CD14-positive monocyte (primary cell): ENCODE data around the gene SERINC2. TPM values are rescaled to one million over a fixed set of nuclear protein-coding genes. Genes with fewer than 3 reads are reported as not detected.

ENCODE experiments used
- DNase-seq, 3 donors: peaks; one replicate each; pipeline ENCODE4 v3.0.0-alpha.2; 2011 to 2022
- H2AFZ ChIP-seq: 2 replicates; pipeline ENCODE4 v1.6.0; 2012; ENCODE audit warnings: mild to moderate bottlenecking, low read depth, low read length, inconsistent platforms; ENCODE audit not compliant: insufficient read depth, poor library complexity, severe bottlenecking
- H3K27ac ChIP-seq, 2 donors: 1 replicate in 1 of 2; 2 replicates in 1 of 2; pipeline ENCODE4 v1.5.1; 2012 to 2013; ENCODE audit warnings: low read length in 2 of 2, control low read depth in 1 of 2, inconsistent platforms in 1 of 2, low read depth in 1 of 2, mild to moderate bottlenecking in 1 of 2
- H3K27me3 ChIP-seq, 2 donors: one replicate each; pipeline versions ENCODE4 v1.6.0 to v1.6.1; 2011 to 2013; ENCODE audit warnings: low read length in 2 of 2; ENCODE audit not compliant: control insufficient read depth in 2 of 2, insufficient read depth in 2 of 2
- H3K36me3 ChIP-seq, 2 donors: replicated peaks in 1 of 2; 1 replicate in 1 of 2; 2 replicates in 1 of 2; pipeline versions ENCODE4 v1.5.1 to v1.6.1; 2012 to 2013; ENCODE audit warnings: low read length in 2 of 2, control low read depth in 1 of 2, inconsistent platforms in 1 of 2, mild to moderate bottlenecking in 1 of 2; ENCODE audit not compliant: insufficient read depth in 2 of 2, control insufficient read depth in 1 of 2
- H3K4me1 ChIP-seq, 2 donors: 1 replicate in 1 of 2; 2 replicates in 1 of 2; pipeline versions ENCODE4 v1.5.1 to v1.6.1; 2012 to 2013; ENCODE audit warnings: low read length in 2 of 2, control low read depth in 1 of 2, inconsistent platforms in 1 of 2, mild to moderate bottlenecking in 1 of 2, moderate library complexity in 1 of 2; ENCODE audit not compliant: insufficient read depth in 2 of 2, control insufficient read depth in 1 of 2
- H3K4me2 ChIP-seq: replicated peaks from 2 replicates; pipeline ENCODE3; 2012; ENCODE audit warnings: low read length, moderate library complexity, mild to moderate bottlenecking; ENCODE audit not compliant: poor library complexity, severe bottlenecking; ENCODE audit errors: extremely low read depth
- H3K4me3 ChIP-seq, 3 experiments: fragments of 200-600 bp in 1 of 3; sonication (generic) in 1 of 3; replicated peaks in 1 of 3; 1 replicate in 2 of 3; 2 replicates in 1 of 3; pipeline ENCODE4 v1.5.1; 2011 to 2013; ENCODE audit warnings: low read length in 3 of 3, mild to moderate bottlenecking in 3 of 3, control low read depth in 2 of 3, low read depth in 2 of 3, inconsistent platforms in 1 of 3, moderate library complexity in 1 of 3
- H3K79me2 ChIP-seq: 2 replicates; pipeline ENCODE4 v1.6.0; 2012; ENCODE audit warnings: mild to moderate bottlenecking, control low read depth, inconsistent platforms, low read length, moderate library complexity; ENCODE audit not compliant: insufficient read depth
- H3K9ac ChIP-seq: 2 replicates; pipeline ENCODE4 v1.6.0; 2017; ENCODE audit warnings: low read length, mild to moderate bottlenecking; ENCODE audit not compliant: insufficient read depth, poor library complexity, severe bottlenecking
- H3K9me3 ChIP-seq, 2 donors: replicated peaks in 1 of 2; 1 replicate in 1 of 2; 2 replicates in 1 of 2; pipeline versions ENCODE4 v1.5.1 to v1.6.1; 2012 to 2013; ENCODE audit warnings: low read length in 2 of 2, control low read depth in 1 of 2; ENCODE audit not compliant: control insufficient read depth in 1 of 2, insufficient read depth in 1 of 2
- H4K20me1 ChIP-seq: 2 replicates; pipeline ENCODE4 v1.6.0; 2012; ENCODE audit warnings: mild to moderate bottlenecking, low read length, control low read depth, moderate library complexity; ENCODE audit not compliant: insufficient read depth
- H3K27ac Mint-ChIP-seq, 7 donors: one replicate each; pipeline ENCODE4 v1.8.0; 2020; ENCODE audit warnings: mild to moderate bottlenecking in 7 of 7, mixed read lengths in 7 of 7, moderate library complexity in 6 of 7, inconsistent platforms in 2 of 7
- H3K27me3 Mint-ChIP-seq, 3 donors: one replicate each; pipeline ENCODE4 v1.8.0; 2021 to 2022; ENCODE audit warnings: low read depth in 3 of 3, mild to moderate bottlenecking in 3 of 3, mixed read lengths in 3 of 3, moderate library complexity in 3 of 3, inconsistent platforms in 1 of 3
- H3K36me3 Mint-ChIP-seq, 2 donors: one replicate each; pipeline ENCODE4 v1.8.0; 2020; ENCODE audit warnings: mixed read lengths in 2 of 2, inconsistent platforms in 1 of 2, mild to moderate bottlenecking in 1 of 2
- H3K4me1 Mint-ChIP-seq: one replicate; pipeline ENCODE4 v1.8.0; 2020; ENCODE audit warnings: mild to moderate bottlenecking, mixed read lengths
- H3K4me3 Mint-ChIP-seq, 2 donors: one replicate each; pipeline ENCODE4 v1.8.0; 2020; ENCODE audit warnings: mild to moderate bottlenecking in 2 of 2, mixed read lengths in 2 of 2, moderate library complexity in 1 of 2
- H3K9me3 Mint-ChIP-seq, 7 donors: one replicate each; pipeline ENCODE4 v1.8.0; 2020 to 2022; ENCODE audit warnings: mixed read lengths in 7 of 7, mild to moderate bottlenecking in 6 of 7, moderate library complexity in 6 of 7, inconsistent platforms in 2 of 7
- WGBS: methylation state at CpG from one replicate; pipeline ENCODE4 v1.1.5; 2013; ENCODE audit warnings: missing lambda C conversion rate; ENCODE audit not compliant: insufficient coverage; 5-methylcytosine and 5-hydroxymethylcytosine counted together
- intact Hi-C, 2 donors: fragments of 100-400 bp; cut with micrococcal nuclease; formaldehyde crosslinking; loops; one replicate each; pipeline versions ENCODE4 v1.15.0 to v1.15.1; 2023
- polyA plus RNA-seq, 3 donors: library from polyadenylated mRNA; depleted of rRNA in 1 of 3; unstranded in 2 of 3; stranded (reverse) in 1 of 3; fragments of 300-500 nt in 2 of 3; fragments of >200 nt in 1 of 3; fragmentation: Illumina TruSeq in 2 of 3; gene quantifications; 1 replicate in 2 of 3; 2 replicates in 1 of 3; pipeline ENCODE4 v1.2.3, GENCODE V29; 2012 to 2021
- TF ChIP-seq, protein P1 (sequence below): fragments of 200-600 bp; IDR thresholded peaks from one replicate; pipeline ENCODE4 v1.8.0; 2022; ENCODE audit warnings: antibody characterized with exemption, mild to moderate bottlenecking

Gene SERINC2
- polyA plus RNA-seq, 3 donors = 4.1 to 12.6 (median 7.8) TPM

DNA sequence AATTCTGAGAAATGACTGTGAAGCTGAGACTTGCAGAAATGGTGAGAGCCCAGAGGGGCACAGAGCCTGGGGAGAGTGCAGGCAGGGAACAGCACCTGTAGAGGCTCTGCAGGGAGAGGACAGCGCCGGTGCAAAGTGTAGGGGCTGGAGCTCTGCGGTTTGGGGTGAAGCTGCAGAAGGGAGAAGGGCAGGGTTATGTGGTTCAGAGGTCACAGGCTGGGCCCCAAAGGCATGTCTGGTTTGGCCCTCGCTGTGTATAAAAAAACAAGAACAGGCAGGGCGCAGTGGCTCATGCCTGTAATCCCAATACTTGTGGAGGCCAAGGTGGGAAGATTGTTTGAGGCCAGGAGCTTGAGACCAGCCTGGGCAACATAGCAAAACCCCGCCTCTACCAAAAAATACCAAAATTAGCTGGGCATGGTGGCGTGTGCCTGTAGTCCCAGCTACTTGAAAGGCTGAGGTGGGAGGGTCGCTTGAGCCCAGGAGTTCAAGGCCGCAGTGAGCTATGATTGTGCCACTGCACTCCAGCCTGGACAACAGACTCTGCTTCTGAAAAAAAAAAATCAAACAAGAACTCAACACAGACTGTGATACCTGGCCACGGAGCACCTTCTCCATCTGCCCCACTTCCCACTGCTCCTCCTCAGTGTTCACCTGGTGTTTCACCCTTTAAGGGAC is 29.1 kb downstream of the SERINC2 start:
- H3K27ac Mint-ChIP-seq = no peak overlapping the region
- 100% methylated on average over 6 of the region's 10 CpGs for WGBS
- H2AFZ ChIP-seq = no peak overlapping the region
- H3K9ac ChIP-seq = no peak overlapping the region
- H3K27ac ChIP-seq = no peak overlapping the region
- H3K36me3 Mint-ChIP-seq = no peaks in the 10 kb centered on the region
- H3K9me3 Mint-ChIP-seq = peaks cover 0 to 16% (median 11%) of the 10 kb centered on the region in 7 donors
- no peak overlapping the region for H3K4me3 Mint-ChIP-seq
- H3K36me3 ChIP-seq = no peaks in the 10 kb centered on the region
- intact Hi-C loops = no loop called here
- DNase-seq = no peak
- peaks cover 0 to 7% of the 10 kb centered on the region in 2 donors for H3K9me3 ChIP-seq
- H4K20me1 ChIP-seq = no peaks in the 10 kb centered on the region
- no peaks in the 10 kb centered on the region for H3K27me3 ChIP-seq
- H3K4me1 Mint-ChIP-seq = peaks cover 11% of the 10 kb centered on the region
- no peak overlapping the region for H3K4me2 ChIP-seq
- H3K4me1 ChIP-seq = peaks cover 3 to 7% of the 10 kb centered on the region in 2 donors
- no peak overlapping the region for H3K4me3 ChIP-seq
- TF ChIP-seq, protein P1, sequence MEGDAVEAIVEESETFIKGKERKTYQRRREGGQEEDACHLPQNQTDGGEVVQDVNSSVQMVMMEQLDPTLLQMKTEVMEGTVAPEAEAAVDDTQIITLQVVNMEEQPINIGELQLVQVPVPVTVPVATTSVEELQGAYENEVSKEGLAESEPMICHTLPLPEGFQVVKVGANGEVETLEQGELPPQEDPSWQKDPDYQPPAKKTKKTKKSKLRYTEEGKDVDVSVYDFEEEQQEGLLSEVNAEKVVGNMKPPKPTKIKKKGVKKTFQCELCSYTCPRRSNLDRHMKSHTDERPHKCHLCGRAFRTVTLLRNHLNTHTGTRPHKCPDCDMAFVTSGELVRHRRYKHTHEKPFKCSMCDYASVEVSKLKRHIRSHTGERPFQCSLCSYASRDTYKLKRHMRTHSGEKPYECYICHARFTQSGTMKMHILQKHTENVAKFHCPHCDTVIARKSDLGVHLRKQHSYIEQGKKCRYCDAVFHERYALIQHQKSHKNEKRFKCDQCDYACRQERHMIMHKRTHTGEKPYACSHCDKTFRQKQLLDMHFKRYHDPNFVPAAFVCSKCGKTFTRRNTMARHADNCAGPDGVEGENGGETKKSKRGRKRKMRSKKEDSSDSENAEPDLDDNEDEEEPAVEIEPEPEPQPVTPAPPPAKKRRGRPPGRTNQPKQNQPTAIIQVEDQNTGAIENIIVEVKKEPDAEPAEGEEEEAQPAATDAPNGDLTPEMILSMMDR = no peak
- H3K79me2 ChIP-seq = no peaks in the 10 kb centered on the region
- H3K27me3 Mint-ChIP-seq = peaks cover 2 to 3% (median 2%) of the 10 kb centered on the region in 3 donors

DNA sequence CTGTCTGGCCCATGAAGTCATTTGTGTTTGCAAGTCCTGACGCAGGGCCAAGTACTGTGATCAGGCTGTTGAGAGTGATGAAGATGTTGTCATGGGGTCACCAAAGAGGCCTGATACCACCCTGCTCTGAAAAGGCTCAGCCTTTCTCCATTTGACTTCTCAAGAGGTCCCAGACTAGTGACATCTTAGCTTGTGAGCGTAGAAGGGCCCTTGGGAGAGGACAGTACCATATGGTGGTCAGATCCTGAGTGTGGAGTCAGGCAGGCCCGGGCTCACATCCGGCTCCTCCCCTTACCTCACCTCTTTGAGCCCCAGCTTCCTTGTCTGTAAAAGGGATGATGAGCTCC is 29.6 kb downstream of the SERINC2 start:
- no peak overlapping the region for H3K9ac ChIP-seq
- DNase-seq = no peak
- peaks cover 3 to 7% of the 10 kb centered on the region in 2 donors for H3K4me1 ChIP-seq
- H3K4me3 ChIP-seq = no peak overlapping the region
- no peaks in the 10 kb centered on the region for H3K79me2 ChIP-seq
- H3K9me3 ChIP-seq = peaks cover 0 to 7% of the 10 kb centered on the region in 2 donors
- H4K20me1 ChIP-seq = no peaks in the 10 kb centered on the region
- Mint-ChIP-seq H3K4me3 (no peak overlapping the region), H3K4me1 (peaks cover 11% of the 10 kb centered on the region), H3K36me3 (no peaks in the 10 kb centered on the region), H3K27ac (no peak overlapping the region), H3K27me3 (peaks cover 0 to 2% (median 2%) of the 10 kb centered on the region in 3 donors), H3K9me3 (peaks cover 0 to 16% (median 11%) of the 10 kb centered on the region in 7 donors)
- WGBS = 100% methylated on average over 1 of the region's 4 CpGs
- H3K36me3 ChIP-seq = no peaks in the 10 kb centered on the region
- H3K4me2 ChIP-seq = no peak overlapping the region
- TF ChIP-seq, protein P1 = no peak
- H3K27ac ChIP-seq = no peak overlapping the region
- intact Hi-C loops = no loop called here
- H2AFZ ChIP-seq = no peak overlapping the region
- no peaks in the 10 kb centered on the region for H3K27me3 ChIP-seq
